ENCODE data around the gene XPO4. TPM values are rescaled to one million over a fixed set of nuclear protein-coding genes. Genes with fewer than 3 reads are reported as not detected.

XPO4 gene
- total RNA-seq, 4 donors from 2014 or later: 4.9 to 35.4 (median 13.3) TPM

GRCh38 chr13:20823071-20823470 is 79.5 kb downstream of the XPO4 start:
- no peak overlapping the region for H3K27ac ChIP-seq
- no peaks in the 10 kb centered on the region for H3K9me3 ChIP-seq
- no peaks in the 10 kb centered on the region for H3K4me1 ChIP-seq
- TF ChIP-seq POLR2A (IDR thresholded peaks at IDR 0.05): no peak
- TF ChIP-seq CTCF (IDR thresholded peaks at IDR 0.05): no peak
- H3K4me3 ChIP-seq: no peak overlapping the region
- no peaks in the 10 kb centered on the region for H3K36me3 ChIP-seq
- no peaks in the 10 kb centered on the region for H3K27me3 ChIP-seq
- intact Hi-C loops (cut with DNase I; ENCODE audit: low total_unique reads): loop anchor here (10.0 kb wide), 1 partner anchor 328 kb away; no protein-coding TSS in a partner anchor
- DNase-seq: no peak

DNA sequence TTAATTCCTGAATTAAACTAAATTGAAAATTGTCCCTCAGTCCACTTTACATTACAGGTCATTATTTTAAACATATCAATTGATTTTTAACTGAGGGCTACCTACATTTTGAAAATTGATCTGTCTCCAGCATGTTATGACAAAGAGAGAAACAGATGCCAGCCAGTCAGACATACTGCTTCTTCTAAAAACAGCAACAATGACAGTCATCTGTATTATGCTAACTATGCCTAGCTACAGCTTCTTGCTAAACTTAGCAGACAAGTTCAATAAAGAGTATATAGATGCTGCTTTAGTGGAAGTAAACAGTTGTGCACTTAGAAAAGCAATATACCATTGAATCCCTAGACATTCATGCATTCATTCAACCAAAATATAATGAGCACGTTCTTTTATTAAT is 80.1 kb downstream of the XPO4 start:
- no peaks in the 10 kb centered on the region for H3K4me1 ChIP-seq
- H3K4me3 ChIP-seq: no peak overlapping the region
- no peak overlapping the region for H3K27ac ChIP-seq
- intact Hi-C loops (cut with DNase I; ENCODE audit: low total_unique reads): loop anchor here (10.0 kb wide), 1 partner anchor 328 kb away; no protein-coding TSS in a partner anchor
- H3K36me3 ChIP-seq: no peaks in the 10 kb centered on the region
- DNase-seq: no peak
- no peak for TF ChIP-seq POLR2A (IDR thresholded peaks at IDR 0.05)
- TF ChIP-seq CTCF (IDR thresholded peaks at IDR 0.05): no peak
- no peaks in the 10 kb centered on the region for H3K9me3 ChIP-seq
- no peaks in the 10 kb centered on the region for H3K27me3 ChIP-seq

- intact Hi-C loops (cut with DNase I; ENCODE audit: low total_unique reads): loop anchor here (10.0 kb wide), 1 partner anchor 325 kb away; no protein-coding TSS in a partner anchor
- Histone ChIP-seq H3K27ac (no peak overlapping the region), H3K27me3 (no peaks in the 10 kb centered on the region), H3K9me3 (no peaks in the 10 kb centered on the region), H3K4me1 (no peaks in the 10 kb centered on the region), H3K36me3 (no peaks in the 10 kb centered on the region), H3K4me3 (no peak overlapping the region)
- TF ChIP-seq CTCF (IDR thresholded peaks at IDR 0.05) (no peak), POLR2A (IDR thresholded peaks at IDR 0.05) (no peak)
- DNase-seq: no peak
Observed at GRCh38 chr13:20819715-20820114, 82.8 kb downstream of the XPO4 start.

GRCh38 chr13:20815464-20815863 is 87.1 kb downstream of the XPO4 start:
- H3K27ac ChIP-seq: peak overlapping the region; percentile 71 to 88
- TF ChIP-seq POLR2A (IDR thresholded peaks at IDR 0.05): no peak
- TF ChIP-seq CTCF (IDR thresholded peaks at IDR 0.05): no peak

DNA sequence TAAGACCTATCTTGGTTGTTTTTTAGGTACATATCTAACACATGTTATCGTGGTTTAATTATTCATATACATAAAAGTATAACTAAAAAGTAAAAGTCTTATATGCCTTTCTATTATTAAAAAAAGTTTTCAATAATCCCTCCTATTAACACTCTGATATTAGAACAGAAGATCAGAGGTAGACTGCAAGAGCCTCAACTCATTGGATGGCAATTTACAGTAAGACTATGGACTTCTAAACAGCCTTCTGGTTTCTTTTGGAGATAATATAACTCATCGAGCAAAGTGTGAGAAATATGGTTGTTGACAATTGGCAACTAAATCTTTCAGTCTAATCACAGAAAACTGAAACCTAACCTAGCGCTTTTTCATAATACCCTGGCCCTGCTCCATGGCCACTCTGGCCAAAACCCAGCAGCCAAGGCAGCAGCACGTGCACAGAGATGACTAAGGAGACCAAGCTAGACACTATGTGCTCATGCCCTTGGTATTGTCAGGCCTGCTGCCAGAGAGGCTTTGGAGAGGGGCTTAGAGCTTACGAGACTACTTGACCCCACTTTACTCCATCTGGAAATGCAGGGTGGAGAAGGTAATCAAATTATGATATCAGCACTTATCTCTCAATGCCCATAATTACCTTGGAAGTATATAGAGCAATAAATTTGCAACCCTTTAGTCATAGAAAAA is 88.2 kb downstream of the XPO4 start:
- TF ChIP-seq POLR2A (IDR thresholded peaks at IDR 0.05): no peak
- TF ChIP-seq CTCF (IDR thresholded peaks at IDR 0.05): no peak
- Histone ChIP-seq H3K4me3 (no peak overlapping the region), H3K4me1 (no peaks in the 10 kb centered on the region), H3K27ac (peak overlapping the region; percentile 71 to 88), H3K36me3 (no peaks in the 10 kb centered on the region), H3K27me3 (no peaks in the 10 kb centered on the region), H3K9me3 (no peaks in the 10 kb centered on the region)
- peak; percentile 89 for DNase-seq
- intact Hi-C loops (cut with DNase I; ENCODE audit: low total_unique reads): no loop called here

More at GRCh38 chr13:20815464-20815863, 87.1 kb downstream of the XPO4 start:
- Histone ChIP-seq H3K9me3 (no peaks in the 10 kb centered on the region), H3K4me1 (no peaks in the 10 kb centered on the region), H3K27me3 (no peaks in the 10 kb centered on the region), H3K4me3 (no peak overlapping the region), H3K36me3 (no peaks in the 10 kb centered on the region)
- intact Hi-C loops (cut with DNase I; ENCODE audit: low total_unique reads): no loop called here
- DNase-seq: no peak
